DOHH2 (cell line): ENCODE data around the gene SERINC1.
"Not testable (repeated sequence)": the region's sequence is repeated elsewhere in the genome, so short reads cannot be mapped to it uniquely, and the experiment has no call there.

Source experiments
- H3F3A ChIP-seq: fragments of 200-600 bp; sonication (generic), shearing (Covaris generic); 2 replicates; pipeline ENCODE4 v1.6.0; 2016; ENCODE audit warnings: antibody characterized with exemption, mild to moderate bottlenecking; ENCODE audit not compliant: control insufficient read depth, insufficient read depth
- H3K27ac ChIP-seq: fragments of 200-600 bp; sonication (generic); 2 replicates; pipeline ENCODE4 v1.5.1; 2014; ENCODE audit warnings: low read depth, mild to moderate bottlenecking, low read length, moderate library complexity
- H3K27me3 ChIP-seq: fragments of 200-600 bp; sonication (generic); 2 replicates; pipeline ENCODE4 v1.6.1; 2014; ENCODE audit warnings: mild to moderate bottlenecking, low read length, mixed read lengths; ENCODE audit not compliant: control insufficient read depth
- H3K36me3 ChIP-seq: fragments of 200-600 bp; sonication (generic); 2 replicates; pipeline ENCODE4 v1.6.1; 2014; ENCODE audit warnings: mild to moderate bottlenecking, low read length, moderate library complexity, mixed read lengths; ENCODE audit not compliant: control insufficient read depth
- H3K4me1 ChIP-seq: fragments of 200-600 bp; sonication (generic); 2 replicates; pipeline ENCODE4 v1.6.1; 2014; ENCODE audit warnings: mild to moderate bottlenecking, low read length, mixed read lengths; ENCODE audit not compliant: control insufficient read depth
- H3K4me2 ChIP-seq: fragments of 200-600 bp; sonication (generic); 2 replicates; pipeline ENCODE4 v1.6.0; 2014; ENCODE audit warnings: mild to moderate bottlenecking, low read length, moderate library complexity
- H3K4me3 ChIP-seq: fragments of 200-600 bp; sonication (generic); 2 replicates; pipeline ENCODE4 v1.5.1; 2014; ENCODE audit warnings: mild to moderate bottlenecking, low read length, mixed read lengths
- H3K79me2 ChIP-seq: fragments of 200-600 bp; sonication (generic); 2 replicates; pipeline ENCODE4 v1.6.1; 2014; ENCODE audit warnings: mild to moderate bottlenecking, low read length, mixed read lengths; ENCODE audit not compliant: control insufficient read depth
- H3K9me2 ChIP-seq: fragments of 200-600 bp; sonication (generic); replicated peaks from 2 replicates; pipeline ENCODE4 v1.6.1; 2014; ENCODE audit warnings: mild to moderate bottlenecking, low read length, mixed read lengths; ENCODE audit not compliant: control insufficient read depth
- H3K9me3 ChIP-seq: fragments of 200-600 bp; sonication (generic); 2 replicates; pipeline ENCODE4 v1.6.1; 2014; ENCODE audit warnings: antibody characterized with exemption, low read length, mixed read lengths; ENCODE audit not compliant: control insufficient read depth, insufficient read depth
- H4K20me1 ChIP-seq: fragments of 200-600 bp; sonication (generic); 2 replicates; pipeline ENCODE4 v1.6.0; 2014; ENCODE audit warnings: low read depth, mild to moderate bottlenecking, antibody characterized with exemption, low read length, moderate library complexity; ENCODE audit not compliant: control insufficient read depth, insufficient read depth
- EZH2phosphoT487 ChIP-seq: fragments of 200-600 bp; sonication (generic); IDR thresholded peaks from 2 replicates; pipeline ENCODE4 v1.6.1; 2017; ENCODE audit warnings: borderline replicate concordance, mild to moderate bottlenecking, antibody characterized with exemption, low read length, moderate library complexity, mixed read lengths
- TF ChIP-seq, protein P1 (sequence below): fragments of 200-600 bp; sonication (generic); IDR thresholded peaks from one replicate; pipeline ENCODE4 v1.5.1; 2014; ENCODE audit warnings: antibody characterized with exemption, mild to moderate bottlenecking, low read depth, low read length; ENCODE audit not compliant: poor library complexity, severe bottlenecking

The SERINC1 gene

DNA sequence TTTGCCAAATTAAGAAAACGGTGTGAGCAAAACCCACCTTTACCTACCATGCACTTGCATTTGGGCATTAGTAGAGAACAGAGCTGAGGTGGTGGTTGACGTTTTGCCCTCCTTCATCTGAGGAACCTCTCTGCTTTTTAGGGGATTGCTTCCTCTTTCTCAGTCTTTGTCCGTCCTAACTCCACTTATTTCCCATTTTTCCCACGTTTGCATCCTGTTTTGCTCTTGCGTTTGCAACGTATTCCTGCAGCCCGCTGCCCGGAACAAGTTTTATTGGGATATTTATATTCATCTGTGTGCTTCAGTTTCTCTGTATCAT is 374 bp upstream of the SERINC1 start:
- Histone ChIP-seq H3K9me2 (no peaks in the 10 kb centered on the region), H3K4me2 (peak overlapping the region; percentile 79), H3K4me1 (peaks cover 18% of the 10 kb centered on the region), H3K36me3 (peaks cover 5% of the 10 kb centered on the region), H3K4me3 (peak overlapping the region; percentile 97), H3K79me2 (peaks cover 58% of the 10 kb centered on the region), H3K9me3 (no peaks in the 10 kb centered on the region), H3K27ac (peak overlapping the region; percentile 65), H3F3A (no peaks in the 10 kb centered on the region; the same call in 1 of the 2 replicates), H4K20me1 (no peaks in the 10 kb centered on the region), H3K27me3 (no peaks in the 10 kb centered on the region)
- TF ChIP-seq, protein P1, sequence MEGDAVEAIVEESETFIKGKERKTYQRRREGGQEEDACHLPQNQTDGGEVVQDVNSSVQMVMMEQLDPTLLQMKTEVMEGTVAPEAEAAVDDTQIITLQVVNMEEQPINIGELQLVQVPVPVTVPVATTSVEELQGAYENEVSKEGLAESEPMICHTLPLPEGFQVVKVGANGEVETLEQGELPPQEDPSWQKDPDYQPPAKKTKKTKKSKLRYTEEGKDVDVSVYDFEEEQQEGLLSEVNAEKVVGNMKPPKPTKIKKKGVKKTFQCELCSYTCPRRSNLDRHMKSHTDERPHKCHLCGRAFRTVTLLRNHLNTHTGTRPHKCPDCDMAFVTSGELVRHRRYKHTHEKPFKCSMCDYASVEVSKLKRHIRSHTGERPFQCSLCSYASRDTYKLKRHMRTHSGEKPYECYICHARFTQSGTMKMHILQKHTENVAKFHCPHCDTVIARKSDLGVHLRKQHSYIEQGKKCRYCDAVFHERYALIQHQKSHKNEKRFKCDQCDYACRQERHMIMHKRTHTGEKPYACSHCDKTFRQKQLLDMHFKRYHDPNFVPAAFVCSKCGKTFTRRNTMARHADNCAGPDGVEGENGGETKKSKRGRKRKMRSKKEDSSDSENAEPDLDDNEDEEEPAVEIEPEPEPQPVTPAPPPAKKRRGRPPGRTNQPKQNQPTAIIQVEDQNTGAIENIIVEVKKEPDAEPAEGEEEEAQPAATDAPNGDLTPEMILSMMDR = no peak
- no peak for TF ChIP-seq EZH2phosphoT487

DNA sequence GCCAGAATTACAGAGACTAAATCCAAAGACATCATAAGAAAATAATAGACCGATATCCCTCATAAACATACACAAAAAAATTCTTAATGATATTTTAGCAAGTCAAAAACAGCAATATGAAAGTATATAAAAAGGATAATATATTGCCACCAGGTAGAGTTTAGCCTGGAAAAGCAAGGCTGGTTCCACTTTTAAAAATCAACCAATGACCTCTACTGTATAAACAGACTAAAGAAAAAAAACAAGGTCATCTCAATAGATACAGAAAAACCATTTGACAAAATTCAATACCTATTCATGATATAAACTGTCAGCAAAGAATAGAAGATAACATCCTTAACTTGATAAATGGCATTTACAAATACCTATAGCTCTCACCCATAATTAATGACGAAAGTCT is 9.7 kb downstream of the SERINC1 start:
- H3K36me3 ChIP-seq = peaks cover 38% of the 10 kb centered on the region
- H4K20me1 ChIP-seq = peaks cover 5% of the 10 kb centered on the region; the same call in 1 of the 2 replicates
- H3K4me3 ChIP-seq = no peak overlapping the region
- TF ChIP-seq EZH2phosphoT487 = no peak
- TF ChIP-seq, protein P1 = no peak
- H3F3A ChIP-seq = no peaks in the 10 kb centered on the region
- peaks cover 88% of the 10 kb centered on the region for H3K79me2 ChIP-seq
- H3K27ac ChIP-seq = no peak overlapping the region
- no peaks in the 10 kb centered on the region for H3K27me3 ChIP-seq
- no peak overlapping the region for H3K4me2 ChIP-seq
- H3K9me3 ChIP-seq = no peaks in the 10 kb centered on the region
- H3K4me1 ChIP-seq = peaks cover 9% of the 10 kb centered on the region; the same call in 1 of the 2 replicates
- H3K9me2 ChIP-seq = no peaks in the 10 kb centered on the region

DNA sequence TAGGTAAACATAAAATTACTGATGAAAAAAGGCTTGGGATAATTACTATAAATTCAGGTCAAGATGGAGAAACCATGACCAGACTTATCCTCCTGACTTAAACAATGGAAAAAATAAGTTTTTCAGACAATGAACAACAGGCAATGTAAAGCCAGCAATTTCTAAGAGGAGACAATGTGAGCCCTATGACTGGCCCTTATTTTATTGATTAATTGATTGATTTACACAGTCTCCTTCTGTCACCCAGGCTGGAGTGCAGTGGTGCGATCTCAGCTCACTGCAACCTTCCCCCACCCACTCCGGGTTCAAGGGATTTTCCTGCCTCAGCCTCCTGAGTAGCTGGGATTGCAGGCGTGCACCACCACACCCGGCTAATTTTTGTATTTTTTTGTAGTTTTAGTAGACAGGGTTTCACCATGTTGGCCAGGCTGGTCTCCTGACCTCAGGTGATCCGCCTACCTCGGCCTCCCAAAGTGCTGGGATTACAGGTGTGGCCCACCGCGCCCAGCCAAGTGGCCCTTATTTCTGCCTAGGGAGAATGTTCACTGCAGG is 11.7 kb downstream of the SERINC1 start:
- not testable (repeated sequence) for H3K4me1 ChIP-seq, H3F3A ChIP-seq, H3K27ac ChIP-seq, H3K4me2 ChIP-seq, H3K9me3 ChIP-seq, H3K9me2 ChIP-seq, H3K27me3 ChIP-seq, H4K20me1 ChIP-seq, H3K4me3 ChIP-seq
- Histone ChIP-seq H3K79me2 (peaks cover 70% of the 10 kb centered on the region), H3K36me3 (peaks cover 46% of the 10 kb centered on the region)

DNA sequence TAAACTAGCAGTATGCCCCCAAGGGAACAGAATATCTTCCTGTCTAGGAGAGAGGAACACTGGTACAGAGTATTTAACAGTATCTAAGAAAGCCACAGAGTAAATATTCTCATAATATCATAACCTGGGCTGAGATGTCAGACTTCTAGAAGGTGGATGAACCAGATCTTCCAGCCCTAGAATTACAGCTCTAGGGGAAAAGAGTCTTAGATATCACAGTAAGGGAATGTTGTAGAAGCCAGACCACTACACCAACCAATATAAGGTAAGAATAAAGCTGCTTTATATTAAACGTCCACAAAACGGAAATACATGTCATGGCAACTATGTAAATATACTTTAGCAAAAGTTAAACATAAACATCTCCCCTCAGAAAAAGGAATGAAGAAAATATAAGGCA is 12.4 kb downstream of the SERINC1 start:
- Histone ChIP-seq H3K27me3 (no peaks in the 10 kb centered on the region), H4K20me1 (peaks cover 5% of the 10 kb centered on the region; the same call in 1 of the 2 replicates), H3K36me3 (peaks cover 49% of the 10 kb centered on the region), H3K9me3 (no peaks in the 10 kb centered on the region), H3K4me2 (no peak overlapping the region), H3K4me3 (no peak overlapping the region), H3K79me2 (peaks cover 63% of the 10 kb centered on the region), H3K4me1 (peaks cover 9% of the 10 kb centered on the region; the same call in 1 of the 2 replicates), H3K27ac (no peak overlapping the region), H3F3A (no peaks in the 10 kb centered on the region), H3K9me2 (no peaks in the 10 kb centered on the region)
- TF ChIP-seq, protein P1 = no peak
- no peak for TF ChIP-seq EZH2phosphoT487
